Activated CD4-positive, alpha-beta T cell treated with anti-CD3 and anti-CD28 coated beads for 4 hours (primary cell): Measurements from ENCODE around the gene PWP2.
"Not testable (repeated sequence)": the region's sequence is repeated elsewhere in the genome, so short reads cannot be mapped to it uniquely, and the experiment has no call there.

ENCODE experiments used
- DNase-seq, 2 donors: peaks; one replicate each; pipeline ENCODE4 v3.0.0-alpha.2; 2020

Gene PWP2

DNA sequence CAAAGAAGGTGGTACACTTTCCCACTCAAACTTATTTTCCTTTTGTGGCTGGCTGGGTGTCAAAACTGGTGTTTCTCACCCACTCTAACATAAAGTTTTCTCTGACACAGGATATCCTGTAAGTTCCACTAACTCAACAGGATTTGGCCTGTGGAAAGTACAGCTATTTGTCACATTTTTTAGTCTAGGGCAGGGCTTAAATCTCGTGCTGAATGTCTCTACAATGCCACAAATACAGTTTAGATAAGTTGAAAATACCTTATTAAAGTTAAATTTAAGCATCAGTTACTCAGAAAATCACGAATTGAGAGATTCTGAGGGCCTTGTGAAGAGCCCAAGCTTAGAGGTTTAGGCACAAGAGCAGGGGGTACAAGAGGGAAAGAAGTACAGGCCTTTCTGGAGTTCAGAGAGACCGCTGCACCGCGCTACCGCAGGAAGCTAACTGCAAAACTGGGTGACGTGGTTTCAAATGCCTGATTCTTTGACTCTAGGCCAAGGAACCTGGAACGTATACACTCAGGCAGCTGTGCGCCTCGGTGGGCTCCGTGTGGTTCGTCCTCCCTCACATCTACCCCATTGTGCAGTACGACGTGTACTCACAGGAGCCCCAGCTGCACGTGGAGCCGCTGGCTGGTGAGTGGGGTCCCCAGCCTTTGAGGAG is 23.4 kb upstream of the PWP2 start:
- DNase-seq = peak; percentile 48 to 55

DNA sequence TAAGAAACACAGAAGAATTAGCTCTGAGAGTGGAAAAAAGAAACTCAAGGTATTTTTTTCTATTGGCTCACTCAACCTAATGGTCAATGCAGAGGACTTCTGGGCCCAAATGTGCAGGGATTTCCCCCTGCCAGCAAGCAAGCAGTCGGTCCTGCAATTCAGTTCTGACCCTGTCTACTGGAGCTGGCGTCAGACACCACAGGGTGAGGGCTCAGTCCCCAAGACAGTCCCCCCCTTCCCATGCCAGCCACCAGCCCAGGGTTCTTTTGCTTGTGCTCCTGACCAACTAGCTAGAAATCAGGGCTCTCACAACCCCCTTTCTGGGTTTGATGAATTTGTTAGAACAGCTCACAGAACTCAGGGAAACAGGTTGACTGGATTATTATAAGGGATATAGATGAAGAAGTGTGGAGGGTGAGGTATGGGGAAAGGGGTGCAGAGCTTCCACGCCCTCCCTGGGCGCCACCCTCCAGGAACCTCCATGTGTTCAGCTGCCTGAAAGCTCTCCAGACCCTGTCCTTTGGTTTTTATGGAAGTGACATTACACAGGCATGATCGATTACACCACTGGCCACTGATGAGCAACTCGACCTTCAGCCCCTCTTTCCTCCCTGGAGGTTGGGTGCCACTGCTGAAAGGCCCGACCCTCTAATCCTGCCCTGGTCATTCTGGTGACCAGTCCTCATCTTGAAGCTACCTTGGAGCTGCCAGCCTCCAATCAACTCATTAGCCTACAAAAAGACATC is 22.5 kb upstream of the PWP2 start:
- no peak for DNase-seq

DNA sequence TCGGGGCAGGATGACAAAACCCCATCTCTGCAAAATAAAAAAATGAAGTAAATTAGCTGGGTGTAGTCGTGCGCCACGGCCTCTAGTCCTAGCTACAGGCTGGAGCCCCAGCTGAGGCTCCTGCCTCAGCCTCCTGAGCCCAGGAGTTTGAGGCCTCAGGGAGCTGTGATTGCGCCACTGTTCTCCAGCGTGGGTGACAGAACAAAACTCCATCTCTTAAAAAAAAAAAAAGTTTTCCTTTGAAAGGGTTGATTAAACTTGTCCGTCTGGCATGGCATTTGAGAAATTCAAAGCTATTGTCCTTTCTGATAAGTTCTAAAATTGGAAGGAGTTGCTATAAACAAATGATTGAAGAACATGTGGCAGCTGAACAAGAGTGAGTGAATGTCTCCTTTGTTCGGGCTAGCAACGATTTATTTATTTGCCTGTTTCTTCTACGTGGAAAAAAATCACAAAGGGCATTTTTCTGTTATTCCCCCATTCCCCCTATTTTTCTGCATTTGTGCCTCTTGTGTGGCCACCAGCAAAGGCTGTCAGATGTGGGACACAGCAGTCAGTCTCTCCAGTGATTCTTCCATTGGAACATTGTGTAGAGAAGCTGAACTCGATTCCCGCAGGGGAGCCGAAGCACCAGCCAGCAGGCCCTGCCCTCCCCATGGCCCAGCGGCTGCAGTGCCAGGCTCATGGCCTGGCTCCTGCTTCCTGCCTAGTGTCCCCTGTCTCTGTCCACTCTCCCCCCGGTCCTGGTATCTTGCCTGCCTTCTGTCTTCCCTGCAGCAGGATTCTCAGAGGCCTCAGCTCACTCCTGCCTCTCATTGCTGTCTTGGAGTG is 21.5 kb upstream of the PWP2 start:
- no peak for DNase-seq

DNA sequence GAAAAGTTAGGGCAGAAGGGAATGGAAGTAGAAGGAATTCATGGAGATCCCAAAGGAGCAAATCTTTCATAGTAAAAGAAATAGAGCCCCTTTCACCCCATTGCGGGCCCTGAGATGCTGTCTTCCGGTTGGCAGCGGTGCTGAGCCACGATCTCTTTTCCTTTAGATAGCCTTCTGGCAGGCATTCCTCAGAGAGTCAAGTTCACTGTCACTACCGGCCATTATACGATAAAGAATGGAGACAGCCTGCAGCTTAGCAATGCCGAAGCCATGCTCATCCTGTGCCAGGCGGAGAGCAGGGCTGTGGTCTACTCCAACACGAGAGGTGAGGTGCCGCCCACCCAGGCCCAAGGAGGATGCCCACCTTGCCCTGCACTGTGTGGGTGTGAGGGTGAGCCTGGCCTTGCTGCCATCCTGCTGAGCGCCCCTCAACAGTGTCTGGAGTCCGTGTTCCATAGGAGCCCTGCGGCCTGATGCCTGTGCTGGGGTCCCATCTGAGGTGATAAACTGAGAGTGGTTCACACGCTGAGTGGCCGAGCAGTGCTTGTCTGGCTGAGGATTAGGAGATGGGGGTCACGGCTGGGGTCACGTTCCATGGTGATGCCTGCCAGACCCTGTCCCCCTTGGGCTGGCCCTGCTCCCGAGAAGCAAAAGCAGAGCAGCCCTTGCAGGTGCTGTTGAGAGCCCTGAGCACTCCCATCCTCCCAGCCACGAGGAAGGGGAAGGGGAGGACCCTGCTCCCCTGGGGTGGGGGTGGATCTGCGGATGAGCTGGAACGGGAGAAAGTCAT is 20.4 kb upstream of the PWP2 start:
- no peak for DNase-seq

DNA sequence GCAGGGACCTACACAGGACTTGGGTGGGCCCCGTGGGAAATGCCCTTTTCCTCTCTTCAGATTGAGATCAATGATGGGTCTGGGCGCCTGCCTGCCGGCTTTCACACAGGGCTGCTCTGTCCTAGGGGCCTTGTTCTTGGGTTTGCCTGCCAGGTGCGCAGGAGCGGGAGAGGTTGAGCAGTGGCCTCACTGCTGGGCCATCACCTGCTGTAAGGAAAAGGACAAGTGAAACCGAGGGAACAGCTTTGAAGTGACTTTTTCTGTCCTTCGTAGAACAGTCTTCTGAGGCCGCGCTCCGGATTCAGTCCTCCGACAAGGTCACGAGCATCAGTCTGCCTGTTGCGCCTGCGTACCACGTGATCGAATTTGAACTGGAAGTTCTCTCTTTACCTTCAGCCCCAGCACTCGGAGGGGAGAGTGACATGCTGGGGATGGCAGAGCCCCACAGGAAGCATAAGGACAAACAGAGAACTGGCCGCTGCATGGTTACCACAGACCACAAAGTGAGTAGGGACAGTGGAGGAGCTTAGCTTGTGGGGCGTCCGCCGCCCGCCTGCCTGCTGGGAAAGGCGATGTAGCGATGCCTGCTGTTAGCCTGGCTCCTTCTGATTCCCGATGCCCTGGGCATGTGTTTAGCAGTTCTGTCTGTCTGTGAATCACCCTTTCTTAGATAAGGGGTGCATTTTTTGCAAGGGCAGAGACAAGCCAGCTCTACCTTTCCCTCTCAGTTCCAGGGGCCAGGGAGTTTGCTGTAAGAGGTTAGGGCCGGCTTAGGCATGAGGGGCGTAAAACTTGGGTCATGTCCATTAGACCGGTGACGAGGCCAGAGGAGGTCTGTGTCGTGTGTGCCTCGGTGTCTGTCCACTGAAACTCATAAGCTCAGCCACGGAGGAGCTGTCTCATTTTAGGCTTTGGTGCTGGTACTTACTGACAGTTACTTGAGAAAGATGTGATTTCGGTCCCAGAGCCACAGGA is 19.5 kb upstream of the PWP2 start:
- no peak for DNase-seq

DNA sequence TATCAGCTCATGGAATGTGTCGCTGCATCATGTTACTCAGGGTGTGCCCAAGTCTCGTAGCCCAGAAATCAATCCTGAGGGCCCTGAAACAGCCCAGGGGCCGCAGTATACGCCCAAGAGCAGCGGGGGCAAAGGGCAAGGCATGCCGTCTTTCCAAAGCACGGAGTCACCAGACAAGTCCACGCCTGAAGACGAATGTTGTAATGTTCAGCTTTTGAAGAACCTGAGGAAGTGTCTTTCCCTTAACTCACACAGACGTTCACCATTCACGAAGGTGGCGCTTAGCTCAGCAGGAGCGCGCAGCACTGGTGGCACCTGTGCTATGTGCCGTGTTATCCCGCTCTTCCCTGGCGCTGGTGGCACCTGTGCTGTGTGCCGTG is 18.8 kb upstream of the PWP2 start:
- no peak for DNase-seq

DNA sequence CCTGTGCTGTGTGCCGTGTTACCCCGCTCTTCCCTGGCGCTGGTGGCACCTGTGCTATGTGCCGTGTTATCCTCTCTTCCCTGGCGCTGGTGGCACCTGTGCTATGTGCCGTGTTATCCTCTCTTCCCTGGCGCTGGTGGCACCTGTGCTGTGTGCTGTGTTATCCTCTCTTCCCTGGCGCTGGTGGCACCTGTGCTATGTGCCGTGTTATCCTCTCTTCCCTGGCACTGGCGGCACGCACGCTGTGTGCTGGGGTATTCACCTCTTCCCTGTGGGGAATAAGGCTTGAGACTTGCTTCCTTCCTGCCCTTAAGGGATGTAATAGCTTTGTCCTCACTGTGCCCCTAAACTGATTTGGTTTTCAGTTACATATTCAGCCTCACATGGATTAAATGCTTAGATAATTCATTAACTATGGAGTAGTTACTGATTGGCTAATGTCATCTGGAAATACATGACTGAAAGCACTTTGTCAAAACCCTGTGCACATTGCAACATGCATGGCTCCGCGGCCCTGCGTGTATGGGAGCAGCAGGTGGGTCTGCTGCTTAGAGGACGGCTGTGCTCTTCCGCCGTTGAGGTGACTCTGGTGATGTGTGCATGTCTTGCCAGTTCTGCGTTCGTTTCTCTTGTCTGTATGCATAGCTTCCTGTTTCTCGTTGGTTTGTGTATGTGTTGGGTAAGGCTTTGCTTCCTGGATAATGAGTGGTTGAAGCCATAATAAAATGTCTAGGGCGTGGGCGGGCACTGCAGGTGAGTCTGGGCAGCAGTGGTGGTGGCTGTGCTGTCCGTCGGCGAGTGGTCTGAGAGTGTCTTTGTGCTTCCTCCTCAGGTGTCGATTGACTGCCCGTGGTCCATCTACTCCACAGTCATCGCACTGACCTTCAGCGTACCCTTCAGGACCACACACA is 17.9 kb upstream of the PWP2 start:
- peak; percentile 33 to 34 for DNase-seq

DNA sequence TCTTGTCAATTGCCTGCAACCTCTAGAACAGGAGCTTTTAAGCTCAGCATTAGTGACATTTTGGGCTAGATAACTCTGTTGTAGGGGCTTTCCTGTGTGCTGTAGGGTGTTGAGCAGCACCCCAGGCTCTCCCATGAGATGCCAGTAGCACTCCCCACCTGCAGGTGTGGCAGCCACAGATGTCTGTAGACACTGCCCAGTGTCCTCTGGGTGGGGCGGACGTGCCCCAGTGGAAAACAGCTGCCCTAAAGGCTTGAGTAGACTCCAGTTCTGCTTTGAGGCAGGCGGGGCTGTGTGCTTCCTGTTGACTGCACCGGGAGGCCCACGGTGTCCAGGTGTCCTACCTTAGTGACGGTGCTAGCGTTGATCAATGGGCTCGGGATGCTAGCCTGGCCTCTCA is 16.9 kb upstream of the PWP2 start:
- DNase-seq = no peak

DNA sequence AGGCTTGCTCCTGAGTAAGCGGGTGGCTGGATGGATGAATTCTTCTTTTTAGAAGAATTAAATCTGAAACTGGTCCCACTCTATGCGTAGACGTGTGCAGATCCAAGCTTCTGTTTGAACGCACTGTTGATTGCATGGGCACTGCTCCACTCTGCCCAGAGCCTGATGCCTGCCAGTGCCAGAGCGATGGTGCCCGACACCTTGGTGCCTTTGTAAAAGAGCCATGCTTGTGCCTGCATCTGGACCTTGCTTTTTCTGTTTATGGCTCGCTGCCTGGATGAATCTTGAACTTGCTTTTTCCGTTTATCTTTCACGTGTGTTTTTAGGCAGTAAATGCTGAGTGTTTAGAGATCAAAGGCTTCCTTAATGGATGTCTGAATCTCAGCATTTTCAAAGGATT is 15.0 kb upstream of the PWP2 start:
- DNase-seq = no peak

DNA sequence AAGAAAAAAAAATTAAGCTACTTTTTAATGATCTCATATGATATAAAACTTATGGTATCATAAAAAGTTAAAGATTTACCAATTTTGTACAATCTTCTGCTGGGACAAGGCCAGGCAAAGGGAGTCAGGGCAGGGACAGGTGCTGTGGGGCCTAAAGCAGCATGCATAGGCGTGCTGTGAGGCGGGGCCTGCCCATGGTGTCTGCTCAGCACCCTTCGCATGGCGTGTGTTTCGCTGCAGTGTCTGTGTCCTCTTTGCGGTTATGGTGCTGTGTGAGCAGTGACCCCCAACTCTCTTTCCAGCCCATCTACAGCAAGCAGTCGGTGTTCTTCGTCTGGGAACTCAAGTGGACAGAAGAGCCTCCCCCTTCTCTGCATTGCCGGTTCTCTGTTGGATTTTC is 13.4 kb upstream of the PWP2 start:
- DNase-seq = no peak

DNA sequence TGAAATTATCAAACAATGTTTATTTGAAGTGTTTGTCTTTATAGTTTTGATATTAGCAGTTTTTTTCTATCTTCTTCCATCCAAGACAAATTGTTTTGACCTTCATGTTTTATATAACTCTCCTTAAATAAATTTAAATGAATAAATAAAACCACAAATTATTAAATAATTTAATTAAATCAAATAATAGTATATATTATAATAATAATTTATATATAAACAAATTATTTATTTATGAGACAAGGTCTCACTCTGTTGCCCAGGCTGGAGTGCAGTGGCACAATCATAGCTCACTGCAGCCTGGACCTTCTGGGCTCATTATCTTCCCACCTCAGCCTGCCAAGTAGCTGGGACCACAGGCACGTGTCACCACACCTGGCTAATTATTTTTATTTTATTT is 12.4 kb upstream of the PWP2 start:
- DNase-seq = no peak

DNA sequence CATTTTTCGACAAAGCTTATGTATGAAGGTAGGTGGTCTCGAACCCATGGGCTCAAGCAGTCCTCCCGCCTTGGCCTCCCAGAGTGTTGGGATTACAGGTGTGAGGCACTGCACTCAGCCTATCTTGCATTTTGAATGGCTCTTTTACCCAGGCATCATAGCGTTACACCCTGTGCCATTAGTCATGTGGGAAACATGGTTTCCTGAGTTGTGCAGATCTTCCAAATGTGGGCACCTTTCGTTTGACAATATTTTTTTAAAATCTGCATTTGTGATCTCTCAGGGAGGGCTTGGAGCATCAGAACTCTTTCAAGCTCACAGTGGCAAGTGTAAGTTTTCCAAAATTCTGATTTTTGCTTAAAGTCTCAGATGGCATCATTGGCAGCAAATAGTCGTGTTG is 8.7 kb upstream of the PWP2 start:
- DNase-seq = not testable (repeated sequence)

DNA sequence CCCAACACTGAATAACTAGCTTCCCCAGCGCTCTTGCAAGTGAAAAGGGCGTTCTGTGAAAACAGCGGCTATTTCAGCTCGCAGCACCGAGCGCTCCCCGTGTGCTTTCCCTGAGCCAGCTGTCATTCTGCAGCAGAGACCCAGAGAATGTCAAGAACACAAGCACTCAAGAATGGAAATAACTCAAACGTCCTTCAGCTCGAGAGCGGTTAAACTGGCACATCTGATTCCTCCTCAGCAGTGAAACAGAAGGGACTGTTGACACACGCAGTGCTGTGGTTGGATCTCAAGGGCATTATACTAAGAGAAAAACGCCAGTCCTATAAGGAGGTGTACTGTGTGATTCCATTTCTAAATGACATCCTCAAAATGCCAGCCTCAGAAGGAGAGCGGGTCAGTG is 8.2 kb upstream of the PWP2 start:
- not testable (repeated sequence) for DNase-seq

DNA sequence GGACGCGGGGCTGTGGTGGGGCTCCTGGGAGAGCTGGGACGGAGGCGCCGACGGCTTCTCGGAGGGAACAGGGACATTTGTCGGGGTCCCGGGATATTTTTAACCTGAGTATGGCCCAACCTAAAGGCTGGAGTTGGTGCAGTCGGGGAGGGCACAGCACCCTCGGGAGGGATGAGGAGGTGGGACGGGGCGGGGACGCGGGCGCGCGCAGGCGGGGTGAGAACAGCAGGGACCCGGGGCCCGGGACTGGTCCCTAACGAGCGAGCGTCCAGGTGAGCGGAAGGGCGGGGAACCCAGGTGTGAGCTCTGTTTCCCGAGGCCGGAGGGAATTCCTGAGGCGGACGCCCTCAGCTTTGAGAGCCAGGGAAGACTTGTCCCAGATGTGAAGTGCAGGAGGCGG is 390 bp downstream of the PWP2 start:
- not testable (repeated sequence) for DNase-seq

DNA sequence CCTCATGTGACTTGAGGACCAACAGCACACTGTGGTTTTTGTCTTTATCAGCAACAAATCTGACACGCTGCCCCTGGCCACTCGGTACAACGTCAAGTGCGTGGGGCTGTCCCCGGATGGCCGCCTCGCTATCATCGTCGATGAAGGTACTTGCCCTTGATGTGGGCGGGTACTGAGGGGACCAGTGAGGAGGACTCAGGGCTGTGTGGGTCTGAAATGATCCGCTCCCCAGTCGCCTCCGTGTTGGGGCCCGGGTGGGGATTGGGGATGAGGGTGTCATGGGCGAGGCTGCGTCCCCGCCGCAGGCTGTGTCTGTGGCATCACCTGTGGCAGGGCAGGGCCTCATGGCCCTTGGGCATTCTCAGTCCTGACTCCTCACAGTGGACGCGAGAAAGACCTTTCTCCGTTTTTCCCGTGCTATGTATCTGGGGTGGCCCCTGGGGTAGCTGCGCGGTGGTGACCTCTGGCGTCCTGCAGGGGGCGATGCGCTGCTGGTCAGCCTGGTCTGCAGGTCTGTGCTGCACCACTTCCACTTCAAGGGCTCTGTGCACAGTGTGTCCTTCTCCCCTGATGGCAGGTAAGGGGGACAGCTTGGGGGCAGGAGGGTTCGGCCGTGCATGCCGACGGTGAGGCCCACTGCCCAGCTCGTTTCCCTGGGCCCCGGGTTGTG is 6.6 kb downstream of the PWP2 start:
- not testable (repeated sequence) for DNase-seq

DNA sequence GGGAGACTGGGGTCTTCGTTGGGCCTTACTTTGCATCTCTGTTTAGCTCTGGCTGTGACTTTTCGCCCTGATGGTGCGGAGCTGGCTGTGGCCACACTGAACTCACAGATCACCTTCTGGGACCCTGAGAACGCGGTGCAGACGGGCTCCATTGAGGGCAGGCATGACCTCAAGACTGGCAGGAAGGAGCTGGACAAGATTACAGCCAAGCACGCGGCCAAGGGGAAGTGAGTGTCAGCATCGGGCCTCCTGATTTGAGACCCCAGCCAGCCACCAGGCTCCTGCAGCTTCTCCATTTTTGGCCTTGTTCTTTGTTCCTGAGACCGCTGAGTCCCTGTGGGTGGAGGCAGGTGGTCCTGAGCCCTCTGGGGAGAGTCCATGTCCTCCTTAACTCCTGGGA is 14.9 kb downstream of the PWP2 start:
- DNase-seq = not testable (repeated sequence)

DNA sequence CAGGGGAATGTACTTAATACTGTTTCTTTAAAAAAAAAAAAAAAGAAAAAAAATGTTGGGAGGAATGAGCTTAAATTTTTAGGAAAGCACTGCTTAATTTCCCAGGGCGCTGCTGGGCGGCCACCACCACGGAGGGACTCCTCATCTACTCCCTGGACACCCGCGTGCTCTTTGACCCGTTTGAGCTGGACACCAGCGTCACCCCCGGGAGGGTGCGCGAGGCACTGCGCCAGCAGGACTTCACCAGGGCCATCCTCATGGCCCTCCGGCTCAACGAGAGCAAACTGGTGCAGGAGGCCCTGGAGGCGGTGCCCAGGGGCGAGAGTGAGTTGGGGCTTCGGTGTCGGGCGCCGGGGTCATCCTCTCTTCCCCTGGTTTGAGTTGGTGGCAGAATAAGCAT is 20.6 kb downstream of the PWP2 start:
- not testable (repeated sequence) for DNase-seq

DNA sequence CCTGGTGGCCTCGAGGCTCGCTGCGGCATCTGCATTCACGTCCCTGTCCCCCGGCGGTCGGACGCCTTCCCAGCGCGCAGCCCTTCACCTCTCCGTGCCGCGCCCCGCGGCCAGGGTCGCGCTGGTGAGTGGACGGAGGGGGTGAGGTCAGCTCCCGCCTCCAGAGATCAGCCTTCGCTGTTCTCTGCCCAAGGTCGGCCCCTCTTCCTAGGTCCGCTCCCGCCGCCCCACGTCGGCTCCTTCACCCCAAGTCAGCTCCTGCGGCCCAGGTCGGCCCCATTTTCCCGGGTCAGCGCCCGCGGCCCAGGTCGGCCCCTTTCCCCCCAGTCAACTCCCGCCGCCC is 26.5 kb downstream of the PWP2 start:
- not testable (repeated sequence) for DNase-seq

DNA sequence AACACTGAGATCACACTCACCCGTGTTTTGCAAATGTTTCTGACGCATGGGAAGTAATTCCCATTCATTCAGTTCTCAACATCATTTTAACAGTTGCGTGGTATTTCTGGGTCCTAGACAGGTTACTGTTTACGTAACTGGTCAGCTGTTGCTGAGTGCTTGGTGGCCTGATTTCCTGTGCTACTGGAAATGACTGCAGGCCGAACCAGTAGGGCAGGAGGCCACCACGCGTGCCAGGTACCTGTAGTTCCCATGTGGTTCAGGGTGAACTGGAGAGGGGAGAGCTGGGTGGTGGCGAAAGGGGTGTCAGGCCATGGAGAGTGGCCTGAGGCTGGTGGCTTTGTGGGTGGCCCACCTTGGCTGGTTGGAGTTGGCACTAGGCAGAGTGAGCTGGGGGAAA is 27.5 kb downstream of the PWP2 start:
- DNase-seq = not testable (repeated sequence)

DNA sequence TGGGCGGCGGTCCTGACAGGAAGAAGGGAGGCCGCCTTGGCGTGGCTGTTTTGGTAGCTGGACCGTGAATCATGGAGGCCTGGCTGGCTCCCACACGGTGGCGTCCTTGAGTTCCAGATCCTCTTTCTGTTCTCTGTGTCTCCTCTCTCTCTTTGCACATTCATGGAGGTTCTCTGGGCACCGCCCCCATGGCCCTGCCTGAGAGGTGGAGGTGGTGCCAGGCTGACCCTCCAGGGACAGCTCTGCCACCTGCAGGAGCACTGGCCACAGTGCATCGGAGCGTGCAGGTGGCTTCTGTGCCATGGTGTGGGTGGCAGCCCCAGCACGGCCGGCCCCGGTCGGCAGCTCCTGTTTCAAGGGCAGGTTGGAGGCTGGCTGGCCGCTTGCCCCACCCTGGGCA is 30.8 kb downstream of the PWP2 start:
- peak in 1 of 2 donors; percentile 25 for DNase-seq
